ENCODE data around the gene HCFC1.

GRCh38 chrX:154020536-154021115 lies 49.0 kb upstream of the HCFC1 start:
- TF ChIP-seq EZH2 (IDR thresholded peaks at IDR 0.05; ENCODE audit: insufficient read depth, poor library complexity, severe bottlenecking), result no peak
- TF ChIP-seq EZH2phosphoT487 (IDR thresholded peaks at IDR 0.05; ENCODE audit: insufficient read depth, low read depth), result no peak
